Thyroid gland (tissue), 4 donors: ENCODE measurements around the gene RB1. TPM values are rescaled to one million over a fixed set of nuclear protein-coding genes. Genes with fewer than 3 reads are reported as not detected.

ENCODE experiments used
- DNase-seq, 2 donors: peaks; one replicate each; pipeline ENCODE4 v3.0.0-alpha.2; 2019
- H3K27ac ChIP-seq, 3 donors: fragments of 200-600 bp; sonication (generic); 1 replicate in 2 of 3; 2 replicates in 1 of 3; pipeline ENCODE4 v1.5.1; 2016 to 2019; ENCODE audit warnings: mild to moderate bottlenecking in 1 of 3, moderate library complexity in 1 of 3
- H3K27me3 ChIP-seq: fragments of 200-600 bp; sonication (generic); one replicate; pipeline ENCODE4 v1.5.1; 2019
- H3K36me3 ChIP-seq, 2 donors: fragments of 200-600 bp; sonication (generic); one replicate each; pipeline ENCODE4 v1.5.1; 2016 to 2019
- H3K4me1 ChIP-seq, 2 donors: fragments of 200-600 bp; sonication (generic); one replicate each; pipeline ENCODE4 v1.5.1; 2017 to 2019
- H3K4me3 ChIP-seq, 3 donors: fragments of 200-600 bp; sonication (generic); replicated peaks in 1 of 3; 1 replicate in 2 of 3; 2 replicates in 1 of 3; pipeline ENCODE4 v1.5.1; 2016; ENCODE audit warnings: mild to moderate bottlenecking in 1 of 3
- H3K9me3 ChIP-seq: fragments of 200-600 bp; sonication (generic); one replicate; pipeline ENCODE4 v1.5.1; 2017
- CTCF ChIP-seq, 6 experiments: fragments of 200-600 bp in 3 of 6; fragments of 450-650 bp in 3 of 6; sonication (generic) in 3 of 6; IDR thresholded peaks; one replicate each; pipeline ENCODE4 v1.5.1; 2016 to 2019; ENCODE audit warnings: antibody characterized with exemption in 6 of 6, mild to moderate bottlenecking in 2 of 6, inconsistent platforms in 1 of 6, moderate library complexity in 1 of 6
- POLR2A ChIP-seq, 2 donors: fragments of 450-650 bp; IDR thresholded peaks; one replicate each; pipeline ENCODE4 v1.6.1; 2017; ENCODE audit warnings: antibody characterized with exemption in 2 of 2, mild to moderate bottlenecking in 2 of 2, moderate library complexity in 1 of 2
- WGBS, 2 donors: methylation state at CpG; one replicate each; pipeline ENCODE4 v1.1.5; 2017; 5-methylcytosine and 5-hydroxymethylcytosine counted together
- intact Hi-C: fragments of 100-400 bp; cut with DNase I; formaldehyde crosslinking; loops from one replicate; pipeline ENCODE4 v1.15.1; 2023
- total RNA-seq, 4 donors: library from RNA; depleted of rRNA; stranded (reverse); fragments of >200 nt; gene quantifications; one replicate each; pipeline ENCODE4 v1.2.3, GENCODE V29; 2016

RB1 gene
- total RNA-seq, 4 donors from 2014 or later: 38.5 to 62.1 (median 41.8) TPM

- no peak for TF ChIP-seq POLR2A (IDR thresholded peaks at IDR 0.05)
- no peak for TF ChIP-seq CTCF (IDR thresholded peaks at IDR 0.05)
- Histone ChIP-seq H3K27ac (peak overlapping the region; percentile 51 to 90 (median 77)), H3K36me3 (no peaks in the 10 kb centered on the region), H3K4me1 (peaks cover 25% of the 10 kb centered on the region in 2 donors), H3K27me3 (no peaks in the 10 kb centered on the region), H3K9me3 (no peaks in the 10 kb centered on the region), H3K4me3 (peak overlapping the region in 2 of 3 donors; percentile 27 to 28)
- no peak for DNase-seq
- intact Hi-C loops: loop anchor here (10.0 kb wide), 1 partner anchor 124 kb away; the partner anchor contains the start of gene RCBTB2
- WGBS, 2 donors: 3 to 14% methylated on average over 1 of the region's 1 CpG
Measured at GRCh38 chr13:48411147-48411794, 107.7 kb downstream of the RB1 start.

GRCh38 chr13:48411841-48412531 is 108.4 kb downstream of the RB1 start:
- Histone ChIP-seq H3K27me3 (no peaks in the 10 kb centered on the region), H3K4me3 (peak overlapping the region in 2 of 3 donors; percentile 27 to 28), H3K36me3 (no peaks in the 10 kb centered on the region), H3K9me3 (no peaks in the 10 kb centered on the region), H3K27ac (peak overlapping the region; percentile 51 to 90 (median 77)), H3K4me1 (peaks cover 18% of the 10 kb centered on the region in 2 donors)
- intact Hi-C loops: loop anchor here (10.0 kb wide), 1 partner anchor 123 kb away; the partner anchor contains the start of gene RCBTB2
- 2 to 7% methylated on average over 13 of the region's 13 CpGs for WGBS, 2 donors
- TF ChIP-seq CTCF (IDR thresholded peaks at IDR 0.05) (no peak), POLR2A (IDR thresholded peaks at IDR 0.05) (peak in 1 of 2 donors; percentile 17)
- no peak for DNase-seq

GRCh38 chr13:48412881-48413351 is 109.4 kb downstream of the RB1 start, which contains the start of gene LPAR6:
Gene LPAR6, minus strand, starts transcription at chr13:48413113. Its CDS starts 690 bp downstream, at chr13:48412423.
- Histone ChIP-seq H3K9me3 (no peaks in the 10 kb centered on the region), H3K27me3 (no peaks in the 10 kb centered on the region), H3K27ac (peak within 1 kb of the TSS; percentile 51 to 90 (median 77)), H3K4me1 (peaks cover 17 to 18% of the 10 kb centered on the region in 2 donors), H3K36me3 (no peaks in the 10 kb centered on the region), H3K4me3 (peak within 1 kb of the TSS in 2 of 3 donors; percentile 27 to 28)
- no peak for TF ChIP-seq CTCF (IDR thresholded peaks at IDR 0.05)
- peak in 1 of 2 donors; percentile 83 for TF ChIP-seq POLR2A (IDR thresholded peaks at IDR 0.05)
- intact Hi-C loops: loop anchor here (10.0 kb wide), 1 partner anchor 122 kb away; the partner anchor contains the start of gene RCBTB2
- 9% methylated on average over 4 of the region's 4 CpGs for WGBS, 2 donors
- DNase-seq: no peak

GRCh38 chr13:48414501-48414900 is 111.0 kb downstream of the RB1 start:
- no peaks in the 10 kb centered on the region for H3K9me3 ChIP-seq
- intact Hi-C loops: loop anchor here (10.0 kb wide), 1 partner anchor 120 kb away; the partner anchor contains the start of gene RCBTB2
- no peak overlapping the region for H3K4me3 ChIP-seq
- no peak overlapping the region for H3K27ac ChIP-seq
- H3K4me1 ChIP-seq: peaks cover 17 to 18% of the 10 kb centered on the region in 2 donors
- H3K27me3 ChIP-seq: no peaks in the 10 kb centered on the region
- no peak for DNase-seq
- no peak for TF ChIP-seq POLR2A (IDR thresholded peaks at IDR 0.05)
- no peak for TF ChIP-seq CTCF (IDR thresholded peaks at IDR 0.05)
- H3K36me3 ChIP-seq: no peaks in the 10 kb centered on the region
